ENCODE results near the gene CARD14.

The CARD14 gene

DNA sequence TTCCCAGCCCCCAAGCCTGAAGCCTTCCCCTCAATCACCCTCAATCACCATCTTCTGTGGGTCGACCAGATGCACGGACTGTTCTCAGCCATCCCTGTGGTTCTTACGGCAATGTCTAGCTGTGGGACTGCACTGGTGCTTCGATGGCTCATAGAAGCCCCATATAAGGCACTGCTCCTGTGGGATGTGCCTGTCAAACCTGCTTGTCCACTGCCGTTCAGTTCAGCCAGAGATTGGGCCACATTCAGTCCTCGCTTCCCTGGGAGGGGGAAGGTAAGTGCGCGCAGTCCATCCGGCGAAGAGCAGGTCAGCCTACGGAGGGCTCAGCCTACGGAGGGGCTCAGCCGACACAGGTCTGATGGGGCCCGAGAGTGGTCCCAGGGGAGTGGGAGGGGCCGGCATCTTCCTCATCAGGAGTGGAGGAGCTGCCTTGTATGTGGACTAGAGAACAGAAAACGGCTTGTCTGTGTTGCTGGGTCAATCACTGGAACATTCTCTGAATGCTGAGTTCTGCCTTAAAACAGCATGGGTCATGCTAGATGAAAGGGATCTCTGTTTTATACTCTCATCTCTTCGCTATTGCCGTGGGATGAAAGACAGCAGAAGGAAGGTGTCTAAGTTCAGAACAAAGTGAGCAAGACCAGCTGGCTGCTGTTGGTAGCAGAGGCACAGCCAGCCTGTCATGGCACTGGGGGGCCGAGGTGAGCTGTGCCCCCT lies at the start of gene CARD14:
CARD14 (plus strand) TSS at position 247 of the 717 bp plus-strand sequence. CDS start 11,409 bp downstream, outside the sequence.
- Histone ChIP-seq H3K36me3 (ENCODE audit: control insufficient read depth, insufficient read depth, low read length, severe bottlenecking) (no peaks in the 10 kb centered on the region), H3K27me3 (replicated peaks; ENCODE audit: control insufficient read depth, insufficient read depth, low read length) (peaks cover 37% of the 10 kb centered on the region), H3K4me3 (ENCODE audit: low read length) (no peak within 1 kb of the TSS), H3K4me1 (ENCODE audit: control insufficient read depth, insufficient read depth, low read length) (no peaks in the 10 kb centered on the region), H3K9ac (ENCODE audit: low read length) (no peak within 1 kb of the TSS), H3K9me3 (ENCODE audit: control insufficient read depth, low read length) (no peaks in the 10 kb centered on the region)
- DNase-seq (ENCODE audit: low read depth), result no peak

DNA sequence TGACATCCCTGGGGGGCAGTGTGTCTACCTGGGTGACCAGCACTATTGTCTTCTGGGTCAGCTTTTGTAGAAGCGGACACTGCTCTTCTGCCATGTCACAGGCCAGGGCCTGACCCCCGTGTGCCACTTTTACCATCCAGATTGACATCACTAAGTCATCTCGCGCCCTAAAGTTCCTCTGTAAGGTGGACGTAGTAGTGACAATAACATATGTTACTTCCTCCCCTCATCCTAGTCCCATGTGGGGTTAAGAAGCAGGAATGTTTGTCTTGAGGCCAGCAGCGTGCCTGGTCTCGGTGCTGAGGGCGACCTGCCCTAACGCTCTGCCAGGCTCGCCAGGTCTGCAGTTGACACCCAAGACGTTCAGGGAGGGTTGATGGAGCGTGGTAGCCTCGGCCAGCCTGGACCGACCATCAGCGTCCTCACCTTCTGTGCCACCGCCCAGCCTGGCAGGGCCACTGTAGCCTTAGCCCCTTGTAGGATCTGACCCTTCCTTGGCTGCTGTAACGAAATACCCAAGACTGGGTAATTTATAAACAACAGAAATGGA lies 47.7 kb upstream of the CARD14 start:
- no peak overlapping the region for H3K9ac ChIP-seq (ENCODE audit: low read length)
- peaks cover 6% of the 10 kb centered on the region for H3K36me3 ChIP-seq (ENCODE audit: control insufficient read depth, insufficient read depth, low read length, severe bottlenecking)
- H3K27me3 ChIP-seq (replicated peaks; ENCODE audit: control insufficient read depth, insufficient read depth, low read length), result no peaks in the 10 kb centered on the region
- DNase-seq (ENCODE audit: low read depth), result no peak
- peaks cover 11% of the 10 kb centered on the region for H3K4me1 ChIP-seq (ENCODE audit: control insufficient read depth, insufficient read depth, low read length)
- H3K9me3 ChIP-seq (ENCODE audit: control insufficient read depth, low read length), result no peaks in the 10 kb centered on the region
- H3K4me3 ChIP-seq (ENCODE audit: low read length), result no peak overlapping the region

DNA sequence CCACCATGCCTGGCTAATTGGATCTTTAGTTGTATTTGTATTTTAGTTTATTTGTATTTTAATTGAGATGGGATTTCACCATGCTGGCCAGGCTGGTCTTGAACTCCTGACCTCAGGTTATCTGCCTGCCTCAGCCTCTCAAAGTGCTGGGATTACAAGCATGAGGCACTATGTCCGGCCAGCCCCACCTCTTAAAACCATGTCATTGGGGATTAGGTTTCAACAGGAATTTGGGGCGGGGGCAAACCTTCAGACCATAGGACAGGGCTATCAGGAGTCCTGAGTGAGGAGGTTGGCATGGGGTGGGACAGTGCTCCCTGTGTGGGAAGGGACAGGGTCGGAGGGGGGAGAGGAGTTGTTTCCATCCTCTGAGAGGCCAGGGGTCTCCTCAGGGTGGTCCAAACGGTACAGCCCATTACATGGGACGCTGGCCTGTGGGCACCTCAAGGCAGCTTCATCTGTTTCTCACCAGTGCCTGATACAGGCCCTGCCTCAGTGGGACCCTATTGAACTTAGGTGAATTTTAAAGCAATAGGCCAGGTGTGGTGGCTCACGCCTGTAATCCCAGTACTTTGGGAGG lies 46.8 kb upstream of the CARD14 start:
- H3K4me1 ChIP-seq (ENCODE audit: control insufficient read depth, insufficient read depth, low read length), result peaks cover 11% of the 10 kb centered on the region
- H3K9ac ChIP-seq (ENCODE audit: low read length), result no peak overlapping the region
- H3K36me3 ChIP-seq (ENCODE audit: control insufficient read depth, insufficient read depth, low read length, severe bottlenecking), result peaks cover 6% of the 10 kb centered on the region
- no peaks in the 10 kb centered on the region for H3K27me3 ChIP-seq (replicated peaks; ENCODE audit: control insufficient read depth, insufficient read depth, low read length)
- no peak overlapping the region for H3K4me3 ChIP-seq (ENCODE audit: low read length)
- DNase-seq (ENCODE audit: low read depth), result no peak
- H3K9me3 ChIP-seq (ENCODE audit: control insufficient read depth, low read length), result no peaks in the 10 kb centered on the region

DNA sequence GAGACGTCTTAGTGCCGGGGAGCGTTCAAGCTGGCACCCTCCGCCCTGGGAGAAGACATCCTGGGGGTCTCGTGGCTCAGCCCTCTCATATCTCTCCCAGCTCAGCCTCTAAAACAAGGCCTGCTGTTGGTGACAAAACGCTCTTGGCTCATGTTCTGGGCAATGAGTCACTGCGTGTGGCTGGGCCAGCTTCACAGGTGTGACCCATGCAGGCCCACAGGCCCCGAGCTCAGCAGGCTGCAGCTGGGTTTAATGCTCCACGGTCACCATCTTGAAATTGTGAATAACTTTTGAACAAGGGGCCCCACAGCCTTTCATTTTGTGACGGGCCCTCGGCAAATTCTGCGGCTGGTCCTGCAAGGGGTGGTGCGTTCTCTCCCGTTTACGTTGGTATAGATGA lies 46.0 kb upstream of the CARD14 start:
- H3K9ac ChIP-seq (ENCODE audit: low read length), result no peak overlapping the region
- peaks cover 11% of the 10 kb centered on the region for H3K4me1 ChIP-seq (ENCODE audit: control insufficient read depth, insufficient read depth, low read length)
- no peaks in the 10 kb centered on the region for H3K27me3 ChIP-seq (replicated peaks; ENCODE audit: control insufficient read depth, insufficient read depth, low read length)
- no peaks in the 10 kb centered on the region for H3K9me3 ChIP-seq (ENCODE audit: control insufficient read depth, low read length)
- H3K36me3 ChIP-seq (ENCODE audit: control insufficient read depth, insufficient read depth, low read length, severe bottlenecking), result peaks cover 5% of the 10 kb centered on the region
- DNase-seq (ENCODE audit: low read depth), result peak; percentile 31
- no peak overlapping the region for H3K4me3 ChIP-seq (ENCODE audit: low read length)

DNA sequence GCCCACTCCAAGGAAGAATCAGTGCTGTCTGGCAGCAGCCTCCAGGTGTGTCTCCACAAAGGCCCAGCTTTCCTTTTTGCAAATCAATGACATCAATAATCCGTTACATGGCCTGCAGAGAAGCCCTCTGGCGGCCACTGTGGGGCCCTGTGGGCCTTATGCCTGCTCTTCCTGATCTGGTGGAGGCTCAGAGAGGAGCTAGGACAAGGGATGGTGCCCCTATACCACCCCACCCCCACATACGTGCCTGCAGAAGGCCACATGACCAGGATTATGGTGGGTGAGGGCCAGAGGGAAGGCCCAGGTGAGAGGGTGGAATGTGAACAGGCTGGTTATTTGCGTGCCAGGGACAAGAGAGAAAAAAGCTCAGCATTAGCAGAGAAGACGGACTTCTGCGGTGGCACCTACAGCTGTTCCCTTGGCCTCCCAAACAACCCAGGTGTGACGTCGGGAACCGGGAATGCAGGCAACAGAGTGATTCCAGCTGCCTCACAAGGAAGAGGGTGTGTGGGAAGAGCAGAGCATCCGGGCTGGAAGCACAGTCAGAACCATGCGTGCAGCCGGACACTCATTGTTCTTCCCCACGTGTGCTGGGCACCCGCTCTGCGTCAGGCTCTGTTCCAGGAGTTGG lies 45.4 kb upstream of the CARD14 start:
- Histone ChIP-seq H3K36me3 (ENCODE audit: control insufficient read depth, insufficient read depth, low read length, severe bottlenecking) (no peaks in the 10 kb centered on the region), H3K9me3 (ENCODE audit: control insufficient read depth, low read length) (no peaks in the 10 kb centered on the region), H3K4me1 (ENCODE audit: control insufficient read depth, insufficient read depth, low read length) (peaks cover 11% of the 10 kb centered on the region), H3K9ac (ENCODE audit: low read length) (no peak overlapping the region), H3K4me3 (ENCODE audit: low read length) (no peak overlapping the region), H3K27me3 (replicated peaks; ENCODE audit: control insufficient read depth, insufficient read depth, low read length) (no peaks in the 10 kb centered on the region)
- DNase-seq (ENCODE audit: low read depth), result peak; percentile 43

DNA sequence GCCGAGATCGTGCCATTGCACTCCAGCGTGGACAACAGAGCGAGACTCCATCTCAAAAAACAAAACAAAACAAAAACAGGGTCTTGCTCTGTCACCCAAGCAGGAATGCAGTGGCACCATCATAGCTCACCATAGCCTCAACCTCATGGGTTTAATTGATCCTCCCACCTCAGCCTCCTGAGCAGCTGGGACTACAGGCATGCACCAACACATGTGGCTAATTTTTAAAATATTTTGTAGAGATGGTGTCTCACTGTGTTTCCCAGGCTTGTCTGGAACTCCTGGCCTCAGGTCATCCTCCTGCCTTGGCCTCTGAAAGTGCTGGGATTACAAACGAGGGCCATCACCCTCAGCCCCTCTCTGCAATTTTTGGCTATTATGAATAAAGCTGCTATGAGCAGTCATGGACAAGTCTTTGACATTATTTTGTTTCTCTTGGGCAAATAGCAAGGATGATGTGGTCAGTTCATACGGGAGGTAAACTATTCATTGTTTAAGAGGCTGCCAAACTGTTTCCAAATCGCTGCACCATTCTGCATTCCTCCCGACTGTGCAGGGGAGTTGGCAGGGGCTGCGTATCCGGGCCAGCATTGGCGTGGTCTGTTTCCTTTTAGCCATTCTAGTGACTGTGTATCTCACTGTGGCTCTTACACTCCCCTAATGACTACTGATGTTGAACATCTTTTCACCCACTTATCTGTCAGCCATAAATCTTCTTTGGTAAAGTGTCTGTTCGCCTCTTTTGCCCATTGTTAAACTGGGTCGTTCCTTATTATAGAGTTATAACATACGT lies 44.0 kb upstream of the CARD14 start:
- H3K9me3 ChIP-seq (ENCODE audit: control insufficient read depth, low read length), result no peaks in the 10 kb centered on the region
- peaks cover 11% of the 10 kb centered on the region for H3K4me1 ChIP-seq (ENCODE audit: control insufficient read depth, insufficient read depth, low read length)
- no peaks in the 10 kb centered on the region for H3K27me3 ChIP-seq (replicated peaks; ENCODE audit: control insufficient read depth, insufficient read depth, low read length)
- peak; percentile 83 for DNase-seq (ENCODE audit: low read depth)
- no peaks in the 10 kb centered on the region for H3K36me3 ChIP-seq (ENCODE audit: control insufficient read depth, insufficient read depth, low read length, severe bottlenecking)
- no peak overlapping the region for H3K9ac ChIP-seq (ENCODE audit: low read length)
- H3K4me3 ChIP-seq (ENCODE audit: low read length), result no peak overlapping the region

DNA sequence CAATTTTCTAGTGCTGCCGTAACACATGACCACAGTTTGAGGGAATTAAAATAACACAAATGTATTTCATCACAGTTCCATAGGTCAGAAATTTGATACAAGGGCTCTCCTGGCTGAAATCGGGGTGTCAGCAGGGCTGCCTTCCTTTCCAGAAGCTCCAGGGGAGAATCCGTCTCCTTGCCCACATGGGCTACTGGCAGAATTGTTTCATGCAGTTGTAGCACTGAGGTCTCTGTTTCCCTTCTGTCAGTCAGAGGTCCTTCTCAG lies 43.4 kb upstream of the CARD14 start:
- Histone ChIP-seq H3K9me3 (ENCODE audit: control insufficient read depth, low read length) (no peaks in the 10 kb centered on the region), H3K4me3 (ENCODE audit: low read length) (no peak overlapping the region), H3K36me3 (ENCODE audit: control insufficient read depth, insufficient read depth, low read length, severe bottlenecking) (no peaks in the 10 kb centered on the region), H3K27me3 (replicated peaks; ENCODE audit: control insufficient read depth, insufficient read depth, low read length) (no peaks in the 10 kb centered on the region), H3K4me1 (ENCODE audit: control insufficient read depth, insufficient read depth, low read length) (peaks cover 11% of the 10 kb centered on the region), H3K9ac (ENCODE audit: low read length) (no peak overlapping the region)
- DNase-seq (ENCODE audit: low read depth), result peak; percentile 28

DNA sequence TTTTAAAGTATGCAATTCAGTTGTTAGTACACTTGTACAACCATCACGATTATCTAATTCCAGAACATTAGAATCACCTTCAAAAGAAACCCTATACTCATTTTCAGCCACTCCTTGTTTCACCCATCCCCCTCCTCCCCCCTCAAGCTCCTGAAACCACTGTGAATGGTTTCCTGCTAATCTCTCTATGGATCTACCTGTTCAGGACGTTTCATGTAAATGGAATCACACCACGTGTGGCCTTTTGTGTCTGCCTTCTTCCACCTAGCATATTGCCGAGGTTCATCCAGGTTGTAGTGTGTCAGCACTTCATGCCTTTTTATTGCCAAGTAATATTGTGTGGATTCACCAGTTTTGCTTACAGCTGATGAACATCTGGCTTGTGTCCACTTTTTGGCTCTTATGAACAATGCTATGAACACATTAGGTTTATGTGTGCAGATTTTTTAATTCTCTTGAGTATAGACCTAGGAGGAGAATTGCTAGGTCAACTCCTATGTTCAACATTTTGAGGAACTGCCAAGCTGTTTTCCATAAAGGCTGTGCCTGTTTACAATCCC lies 40.7 kb upstream of the CARD14 start:
- Histone ChIP-seq H3K9me3 (ENCODE audit: control insufficient read depth, low read length) (no peaks in the 10 kb centered on the region), H3K4me3 (ENCODE audit: low read length) (no peak overlapping the region), H3K27me3 (replicated peaks; ENCODE audit: control insufficient read depth, insufficient read depth, low read length) (no peaks in the 10 kb centered on the region), H3K36me3 (ENCODE audit: control insufficient read depth, insufficient read depth, low read length, severe bottlenecking) (peaks cover 13% of the 10 kb centered on the region), H3K4me1 (ENCODE audit: control insufficient read depth, insufficient read depth, low read length) (peaks cover 11% of the 10 kb centered on the region), H3K9ac (ENCODE audit: low read length) (no peak overlapping the region)
- DNase-seq (ENCODE audit: low read depth), result peak; percentile 19

DNA sequence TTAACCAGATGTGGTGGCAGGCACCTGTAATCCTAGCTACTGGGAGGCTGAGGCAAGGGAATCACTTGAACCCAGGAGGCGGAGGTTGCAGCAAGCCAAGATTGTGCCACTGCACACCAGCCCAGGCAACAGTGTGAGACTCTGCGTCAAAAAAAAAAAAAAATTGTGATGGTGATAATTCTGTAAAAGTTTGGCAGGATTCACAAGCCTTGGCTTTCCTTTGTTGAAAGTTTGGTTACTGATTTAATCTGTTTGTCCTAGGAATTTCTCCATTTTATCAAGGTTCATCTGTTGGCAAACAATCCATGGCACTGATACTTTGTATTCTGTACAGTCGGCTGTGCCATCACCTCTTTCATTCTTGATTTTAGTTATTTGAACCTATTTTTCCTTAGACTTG lies 38.8 kb upstream of the CARD14 start:
- Histone ChIP-seq H3K27me3 (replicated peaks; ENCODE audit: control insufficient read depth, insufficient read depth, low read length) (no peaks in the 10 kb centered on the region), H3K4me3 (ENCODE audit: low read length) (no peak overlapping the region), H3K9ac (ENCODE audit: low read length) (no peak overlapping the region), H3K36me3 (ENCODE audit: control insufficient read depth, insufficient read depth, low read length, severe bottlenecking) (peaks cover 32% of the 10 kb centered on the region), H3K9me3 (ENCODE audit: control insufficient read depth, low read length) (no peaks in the 10 kb centered on the region), H3K4me1 (ENCODE audit: control insufficient read depth, insufficient read depth, low read length) (peaks cover 6% of the 10 kb centered on the region)
- no peak for DNase-seq (ENCODE audit: low read depth)

DNA sequence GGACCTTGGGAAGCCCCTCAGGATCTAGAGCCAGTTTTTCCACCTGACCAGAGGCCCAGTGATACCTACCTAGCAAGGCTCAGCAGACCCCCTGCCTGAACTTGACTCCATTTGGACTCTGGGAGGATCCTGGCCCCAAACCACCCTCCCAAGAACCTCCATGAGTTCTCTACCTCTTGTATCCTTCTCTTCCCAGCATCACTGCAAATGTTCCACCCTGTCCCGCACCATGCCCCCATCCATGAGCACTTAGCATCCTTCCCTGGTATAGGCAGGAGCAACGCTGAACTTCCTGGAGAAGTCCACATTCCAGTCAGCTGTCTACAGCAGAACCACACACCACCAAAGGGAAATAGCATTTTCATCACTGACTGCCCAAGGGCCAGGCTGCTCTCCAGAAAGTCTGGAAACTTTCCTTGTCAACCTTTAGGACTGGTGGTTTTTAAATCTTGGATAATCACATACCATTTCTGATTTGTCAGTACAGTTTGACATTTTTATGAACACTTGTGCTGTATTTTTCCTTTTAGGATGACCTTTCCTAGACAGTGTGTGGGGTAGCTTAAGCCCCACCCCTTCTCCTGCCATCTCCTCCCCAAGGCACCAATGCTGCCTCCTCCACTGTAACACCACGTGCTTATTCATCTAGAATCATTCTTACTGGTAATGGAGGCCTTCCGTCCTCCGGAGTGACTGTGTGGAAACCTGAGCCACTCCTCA lies 36.8 kb upstream of the CARD14 start:
- Histone ChIP-seq H3K36me3 (ENCODE audit: control insufficient read depth, insufficient read depth, low read length, severe bottlenecking) (peaks cover 53% of the 10 kb centered on the region), H3K4me3 (ENCODE audit: low read length) (no peak overlapping the region), H3K9ac (ENCODE audit: low read length) (no peak overlapping the region), H3K27me3 (replicated peaks; ENCODE audit: control insufficient read depth, insufficient read depth, low read length) (no peaks in the 10 kb centered on the region), H3K4me1 (ENCODE audit: control insufficient read depth, insufficient read depth, low read length) (no peaks in the 10 kb centered on the region), H3K9me3 (ENCODE audit: control insufficient read depth, low read length) (no peaks in the 10 kb centered on the region)
- DNase-seq (ENCODE audit: low read depth), result no peak

Measured in adipocyte (in vitro differentiated cells).